HepG2 (cell line): ENCODE measurements around the gene STOML3. TPM values are rescaled to one million over a fixed set of nuclear protein-coding genes. Genes with fewer than 3 reads are reported as not detected.

Source experiments
- ATAC-seq: fragments of 200-7000 bp; cut with Tn5 transposase; 3 replicates; pipeline ENCODE4 v1.9.1; 2020; ENCODE audit warnings: mild to moderate bottlenecking, moderate library complexity
- BruUV-seq: library from RNA; stranded (reverse); fragments of 400-500 nt; replicated peaks from 2 replicates; lab custom pipeline; 2021; lab: Mats Ljungman, UMichigan
- CTCF ChIA-PET: fragments of 300-600 bp; formaldehyde crosslinking; extraction: SDS; loops from one replicate; lab custom pipeline; 2021; ENCODE audit warnings: low total read pairs, inconsistent platforms, low intra/inter-chr PET ratio; lab: Yijun Ruan, JAX
- POLR2A ChIA-PET: fragments of 350-600 bp; sonication (Branson Sonifier 250); formaldehyde crosslinking; loops from one replicate; lab custom pipeline; 2020; ENCODE audit warnings: antibody characterized with exemption, inconsistent platforms; lab: Yijun Ruan, JAX
- DNase-seq: peaks from one replicate; pipeline ENCODE4 v3.0.0-alpha.2; 2015; ENCODE audit warnings: low spot score
- FAIRE-seq: peaks from 3 replicates; lab custom pipeline; 2011; peaks lifted over from hg19 to GRCh38; lab: Jason Lieb, UNC
- H2AFZ ChIP-seq: one replicate; pipeline ENCODE4 v1.6.1; 2011; ENCODE audit warnings: low read length, inconsistent platforms
- H3K27ac ChIP-seq: fragments of 300-600 bp; 3 replicates; pipeline ENCODE4 v1.8.0; 2011; ENCODE audit warnings: mixed run types, mild to moderate bottlenecking, mixed read lengths, low read length, inconsistent platforms; ENCODE audit not compliant: insufficient read depth; ENCODE audit errors: extremely low read length
- H3K27me3 ChIP-seq, 2 experiments: fragments of 200-600 bp in 1 of 2; 2 replicates in 1 of 2; 3 replicates in 1 of 2; pipeline versions ENCODE4 v1.6.0 to v1.8.0; 2011; ENCODE audit warnings: low read length in 2 of 2, mild to moderate bottlenecking in 2 of 2, moderate library complexity in 2 of 2, inconsistent platforms in 1 of 2; ENCODE audit not compliant: insufficient read depth in 2 of 2, control insufficient read depth in 1 of 2
- H3K36me3 ChIP-seq, 2 experiments: fragments of 200-600 bp in 1 of 2; replicated peaks in 1 of 2; 2 replicates in 1 of 2; 3 replicates in 1 of 2; pipeline versions ENCODE4 v1.5.1 to v1.8.0; 2011; ENCODE audit warnings: low read length in 2 of 2, inconsistent platforms in 1 of 2; ENCODE audit not compliant: insufficient read depth in 2 of 2, control insufficient read depth in 1 of 2
- H3K4me1 ChIP-seq: 2 replicates; pipeline ENCODE4 v1.5.1; 2012; ENCODE audit warnings: low read length, inconsistent platforms; ENCODE audit not compliant: insufficient read depth
- H3K4me2 ChIP-seq: 2 replicates; pipeline ENCODE4 v1.6.0; 2011; ENCODE audit warnings: low read depth, low read length, inconsistent platforms
- H3K4me3 ChIP-seq, 3 experiments: fragments of 200-600 bp in 1 of 3; sonication (generic), shearing (Covaris generic) in 1 of 3; replicated peaks in 1 of 3; 2 replicates each; pipeline ENCODE4 v1.5.1; 2011 to 2016; ENCODE audit warnings: low read length in 3 of 3, inconsistent platforms in 2 of 3, low read depth in 2 of 3, mild to moderate bottlenecking in 2 of 3, control low read depth in 1 of 3, mixed read lengths in 1 of 3; ENCODE audit not compliant: insufficient read depth in 1 of 3
- H3K79me2 ChIP-seq: one replicate; pipeline ENCODE4 v1.6.1; 2011; ENCODE audit warnings: low read length, inconsistent platforms; ENCODE audit not compliant: insufficient read depth
- H3K9ac ChIP-seq: 2 replicates; pipeline ENCODE4 v1.6.0; 2011; ENCODE audit warnings: mild to moderate bottlenecking, low read depth, low read length, inconsistent platforms; ENCODE audit not compliant: insufficient read depth
- H3K9me3 ChIP-seq: 2 replicates; pipeline ENCODE4 v1.5.1; 2012; ENCODE audit warnings: mild to moderate bottlenecking, low read length
- H4K20me1 ChIP-seq: 2 replicates; pipeline ENCODE4 v1.6.0; 2011; ENCODE audit warnings: inconsistent platforms, mild to moderate bottlenecking, low read length, moderate library complexity; ENCODE audit not compliant: insufficient read depth
- ARID3A ChIP-seq: IDR thresholded peaks from 2 replicates; pipeline ENCODE4 v1.6.1; 2012; ENCODE audit warnings: low read depth, low read length, improper control_type of control experiment
- BORCS8-MEF2B ChIP-seq: sonication (generic); formaldehyde crosslinking; IDR thresholded peaks from 2 replicates; pipeline ENCODE4 v1.8.0; 2022; ENCODE audit warnings: mild to moderate bottlenecking, missing genetic modification reagents
- GABPA ChIP-seq, 2 experiments: IDR thresholded peaks; 2 replicates each; pipeline ENCODE4 v1.6.1; 2011 to 2016; ENCODE audit warnings: low read depth in 2 of 2, low read length in 1 of 2, missing biosample characterization in 1 of 2, missing genetic modification characterization in 1 of 2
- GATAD1 ChIP-seq: IDR thresholded peaks from 2 replicates; pipeline ENCODE4 v1.6.1; 2016; ENCODE audit warnings: missing genetic modification reagents, missing compliant biosample characterization
- HNF4A ChIP-seq: sonication (generic); formaldehyde crosslinking; IDR thresholded peaks from 2 replicates; pipeline ENCODE4 v1.4.0; 2020; ENCODE audit warnings: missing genetic modification reagents
- HNRNPUL1 ChIP-seq: fragments of 200-400 bp; formaldehyde crosslinking; IDR thresholded peaks from 2 replicates; pipeline ENCODE4 v1.6.1; 2017; ENCODE audit warnings: low read depth, mild to moderate bottlenecking, low read length, moderate library complexity
- KDM5A ChIP-seq: fragments of 200-600 bp; sonication (generic); IDR thresholded peaks from 2 replicates; pipeline ENCODE4 v1.7.0; 2018; ENCODE audit warnings: antibody characterized with exemption, mild to moderate bottlenecking, low read length, borderline replicate concordance
- MAFK ChIP-seq, 2 experiments: IDR thresholded peaks in 1 of 2; conservative IDR thresholded peaks in 1 of 2; 2 replicates each; pipeline ENCODE4 v1.6.1; 2011; ENCODE audit warnings: improper control_type of control experiment in 2 of 2, low read length in 2 of 2
- MTA3 ChIP-seq: sonication (generic); formaldehyde crosslinking; IDR thresholded peaks from 2 replicates; pipeline ENCODE4 v1.4.0; 2020; ENCODE audit warnings: missing genetic modification reagents
- NCOA2 ChIP-seq: sonication (generic); formaldehyde crosslinking; IDR thresholded peaks from 2 replicates; pipeline ENCODE4 v1.8.0; 2022; ENCODE audit warnings: inconsistent platforms
- PITX1 ChIP-seq: sonication (generic); formaldehyde crosslinking; IDR thresholded peaks from 2 replicates; pipeline ENCODE4 v1.5.1; 2020; ENCODE audit warnings: mild to moderate bottlenecking, missing genetic modification reagents
- POLR2A ChIP-seq, 2 experiments: IDR thresholded peaks; 2 replicates each; pipeline ENCODE4 v1.6.1; 2011; ENCODE audit warnings: low read depth in 2 of 2, low read length in 2 of 2, mild to moderate bottlenecking in 1 of 2, moderate library complexity in 1 of 2; ENCODE audit not compliant: insufficient read depth in 1 of 2
- RBM22 ChIP-seq: fragments of 200-400 bp; formaldehyde crosslinking; optimal IDR thresholded peaks from 2 replicates; pipeline ENCODE3; 2017; ENCODE audit warnings: mild to moderate bottlenecking, low read length, moderate library complexity
- RFXANK ChIP-seq: IDR thresholded peaks from 2 replicates; pipeline ENCODE4 v1.6.1; 2016
- SATB2 ChIP-seq: sonication (generic); formaldehyde crosslinking; IDR thresholded peaks from 2 replicates; pipeline ENCODE4 v1.5.0; 2020; ENCODE audit warnings: missing genetic modification reagents
- SRF ChIP-seq: IDR thresholded peaks from 2 replicates; pipeline ENCODE4 v1.6.1; 2011; ENCODE audit warnings: mild to moderate bottlenecking, low read depth, low read length, moderate library complexity
- ZBTB14 ChIP-seq: sonication (generic); formaldehyde crosslinking; IDR thresholded peaks from 2 replicates; pipeline ENCODE4 v1.4.0; 2020; ENCODE audit warnings: missing genetic modification reagents
- ZFP36L2 ChIP-seq: sonication (generic); formaldehyde crosslinking; IDR thresholded peaks from 2 replicates; pipeline ENCODE4 v1.4.0; 2020; ENCODE audit warnings: missing genetic modification reagents
- ZNF24 ChIP-seq: fragments of 450-650 bp; IDR thresholded peaks from 2 replicates; pipeline ENCODE4 v1.6.1; 2017; ENCODE audit warnings: antibody characterized with exemption, mild to moderate bottlenecking
- ZNF773 ChIP-seq: sonication (generic); formaldehyde crosslinking; IDR thresholded peaks from 2 replicates; pipeline ENCODE4 v1.4.0; 2020; ENCODE audit warnings: missing genetic modification reagents, borderline replicate concordance
- WGBS: methylation state at CpG from one replicate; pipeline ENCODE4 v1.1.6; 2017; ENCODE audit warnings: low lambda C conversion rate; 5-methylcytosine and 5-hydroxymethylcytosine counted together
- in situ Hi-C: cut with HindIII; loops from 2 replicates; pipeline ENCODE4 v1.10.0; 2017; ENCODE audit warnings: low pct_unique_long_range_greater_than_20kb; ENCODE audit not compliant: extremely low pct_ligation_motif_present
- intact Hi-C: fragments of 100-400 bp; cut with micrococcal nuclease; formaldehyde crosslinking; loops from one replicate; pipeline ENCODE4 v1.10.0; 2022; ENCODE audit not compliant: unreplicated experiment
- polyA plus RNA-seq, 8 experiments: library from polyadenylated mRNA; depleted of rRNA in 3 of 8; stranded (reverse) in 7 of 8; unstranded in 1 of 8; fragments of >200 nt; fragmentation: Illumina TruSeq in 4 of 8; extraction: Trizol in 4 of 8; gene quantifications; 2 replicates each; pipeline versions ENCODE4 v1.2.1 to v1.2.3, GENCODE V29; 2011 to 2016; ENCODE audit warnings: low read depth in 4 of 8, missing spikeins in 1 of 8, mixed read lengths in 1 of 8; ENCODE audit not compliant: insufficient read depth in 1 of 8
- total RNA-seq, 5 experiments: library from RNA; depleted of rRNA; stranded (reverse); fragments of >200 nt; fragmentation: Illumina TruSeq; extraction: Trizol; gene quantifications; 2 replicates each; pipeline ENCODE4 v1.2.3, GENCODE V29; 2016; ENCODE audit warnings: low read depth in 1 of 5

Gene STOML3
- total and polyA plus RNA-seq, 2 of the 13 experiments (the other 11 are each of a cell fraction or from before 2014, with no cell fraction given) = not detected

GRCh38 chr13:38981096-38981495, 9.5 kb downstream of the STOML3 start (continued):
- TF ChIP-seq ZBTB14 (CRISPR knock-in tag) (no peak), RFXANK (CRISPR knock-in tag) (no peak), BORCS8-MEF2B (CRISPR knock-in tag) (no peak), ZNF24 (no peak)

GRCh38 chr13:38980750-38981078, 9.9 kb downstream of the STOML3 start:
- H3K4me3 ChIP-seq = no peak overlapping the region
- no peak overlapping the region for H2AFZ ChIP-seq
- H3K4me1 ChIP-seq = peaks cover 7% of the 10 kb centered on the region
- H3K36me3 ChIP-seq = no peaks in the 10 kb centered on the region
- H3K79me2 ChIP-seq = no peaks in the 10 kb centered on the region
- ChIA-PET CTCF (no interaction called here), POLR2A (no interaction called here)
- ATAC-seq (no peak; the same call in 2 of the 3 replicates), DNase-seq (no peak), FAIRE-seq (no peak)
- H3K4me2 ChIP-seq = no peak overlapping the region
- intact Hi-C loops (no loop called here), in situ Hi-C loops (no loop called here)
- WGBS = 0% methylated on average over 2 of the region's 2 CpGs
- no peak for TF ChIP-seq NCOA2 (CRISPR knock-in tag)
- TF ChIP-seq POLR2A (IDR thresholded peaks at IDR 0.05; ENCODE audit: insufficient read depth in 1 of 2, low read depth in 2 of 2, low read length in 2 of 2) = no peak
- no peak for TF ChIP-seq SATB2 (CRISPR knock-in tag)
- no peak for TF ChIP-seq ZFP36L2 (CRISPR knock-in tag)
- TF ChIP-seq MTA3 (CRISPR knock-in tag) = no peak
- TF ChIP-seq SRF = no peak
- TF ChIP-seq KDM5A = no peak
- TF ChIP-seq HNF4A = no peak
- no peak for TF ChIP-seq ZNF773 (CRISPR knock-in tag)
- no peak for TF ChIP-seq RBM22
- TF ChIP-seq ARID3A = no peak
- TF ChIP-seq HNRNPUL1 = no peak
- no peak for TF ChIP-seq GATAD1 (CRISPR knock-in tag)
- no peak for TF ChIP-seq PITX1 (CRISPR knock-in tag)
- no peak for TF ChIP-seq GABPA (IDR thresholded peaks at IDR 0.05; ENCODE audit: low read depth, low read length)
- TF ChIP-seq GABPA (CRISPR knock-in tag; IDR thresholded peaks at IDR 0.05; ENCODE audit: low read depth) = no peak
- TF ChIP-seq MAFK (conservative IDR thresholded peaks at IDR 0.05 in 1 of 2, IDR thresholded peaks at IDR 0.05 in 1 of 2; ENCODE audit: low read length in 2 of 2) = no peak
- no peaks in the 10 kb centered on the region for H3K9me3 ChIP-seq
- H3K27me3 ChIP-seq = no peaks in the 10 kb centered on the region; a peak in 1 of 5 replicates
- no TSS peak for BruUV-seq
- no peak overlapping the region for H3K27ac ChIP-seq
- no peak overlapping the region for H3K9ac ChIP-seq
- no peaks in the 10 kb centered on the region for H4K20me1 ChIP-seq
